ENCODE results near the gene RYR1. TPM values are rescaled to one million over a fixed set of nuclear protein-coding genes. Genes with fewer than 3 reads are reported as not detected.

RYR1 gene
- total and polyA plus RNA-seq, 2 of the 13 experiments (the other 11 are each of a cell fraction or from before 2014, with no cell fraction given) = 0.03 TPM; not detected in 1

GRCh38 chr19:38469151-38469550 is 35.7 kb downstream of the RYR1 start:
- no TSS peak for BruUV-seq (replicated peaks)
- in situ Hi-C loops (cut with HindIII; ENCODE audit: extremely low pct_ligation_motif_present, low pct_unique_long_range_greater_than_20kb) (no loop called here), intact Hi-C loops (cut with micrococcal nuclease; ENCODE audit: unreplicated experiment) (no loop called here)
- Histone ChIP-seq H3K4me2 (ENCODE audit: low read depth, low read length) (no peak overlapping the region), H3K9me3 (ENCODE audit: low read length) (no peaks in the 10 kb centered on the region), H3K79me2 (ENCODE audit: insufficient read depth, low read length) (no peaks in the 10 kb centered on the region), H3K4me1 (ENCODE audit: insufficient read depth, low read length) (no peaks in the 10 kb centered on the region), H3K27ac (ENCODE audit: extremely low read length, insufficient read depth, low read length) (no peak overlapping the region), H3K4me3 (replicated peaks in 1 of 3; ENCODE audit: insufficient read depth in 1 of 3, low read depth in 2 of 3, low read length in 3 of 3) (no peak overlapping the region), H3K27me3 (ENCODE audit: control insufficient read depth in 1 of 2, insufficient read depth in 2 of 2, low read length in 2 of 2) (peaks cover 0 to 13% of the 10 kb centered on the region in 2 experiments; a peak in 2 of 5 replicates), H4K20me1 (ENCODE audit: insufficient read depth, low read length) (no peaks in the 10 kb centered on the region), H2AFZ (ENCODE audit: low read length) (no peak overlapping the region), H3K9ac (ENCODE audit: insufficient read depth, low read depth, low read length) (no peak overlapping the region), H3K36me3 (replicated peaks in 1 of 2; ENCODE audit: control insufficient read depth in 1 of 2, insufficient read depth in 2 of 2, low read length in 2 of 2) (no peaks in the 10 kb centered on the region)
- FAIRE-seq = no peak
- no peak for ATAC-seq
- TF ChIP-seq TBL1XR1 (IDR thresholded peaks at IDR 0.05; ENCODE audit: borderline replicate concordance, low read length, partially characterized antibody) (no peak), ZNF326 (CRISPR knock-in tag; IDR thresholded peaks at IDR 0.05; ENCODE audit: borderline replicate concordance) (no peak), ZNF225 (CRISPR knock-in tag; IDR thresholded peaks at IDR 0.05) (no peak), TEAD3 (CRISPR knock-in tag; optimal IDR thresholded peaks at IDR 0.05; ENCODE audit: borderline replicate concordance) (no peak)
- DNase-seq (ENCODE audit: low spot score) = no peak
- 7% methylated on average over 4 of the region's 5 CpGs for WGBS (ENCODE audit: low lambda C conversion rate)
- CTCF ChIA-PET (ENCODE audit: low intra/inter-chr PET ratio, low total read pairs) = no interaction called here
- POLR2A ChIA-PET = no interaction called here

GRCh38 chr19:38470788-38471480 is 37.4 kb downstream of the RYR1 start:
- POLR2A ChIA-PET = no interaction called here
- H3K4me3 ChIP-seq (replicated peaks in 1 of 3; ENCODE audit: insufficient read depth in 1 of 3, low read depth in 2 of 3, low read length in 3 of 3) = no peak overlapping the region
- no peak overlapping the region for H3K27ac ChIP-seq (ENCODE audit: extremely low read length, insufficient read depth, low read length)
- H3K4me1 ChIP-seq (ENCODE audit: insufficient read depth, low read length) = no peaks in the 10 kb centered on the region
- intact Hi-C loops (cut with micrococcal nuclease; ENCODE audit: unreplicated experiment) (no loop called here), in situ Hi-C loops (cut with HindIII; ENCODE audit: extremely low pct_ligation_motif_present, low pct_unique_long_range_greater_than_20kb) (no loop called here)
- H3K79me2 ChIP-seq (ENCODE audit: insufficient read depth, low read length) = no peaks in the 10 kb centered on the region
- WGBS (ENCODE audit: low lambda C conversion rate) = 28% methylated on average over 12 of the region's 12 CpGs
- H3K9me3 ChIP-seq (ENCODE audit: low read length) = no peaks in the 10 kb centered on the region
- no peaks in the 10 kb centered on the region for H3K36me3 ChIP-seq (replicated peaks in 1 of 2; ENCODE audit: control insufficient read depth in 1 of 2, insufficient read depth in 2 of 2, low read length in 2 of 2)
- no peak for ATAC-seq
- H3K9ac ChIP-seq (ENCODE audit: insufficient read depth, low read depth, low read length) = no peak overlapping the region
- BruUV-seq (replicated peaks) = no TSS peak
- CTCF ChIA-PET (ENCODE audit: low intra/inter-chr PET ratio, low total read pairs) = no interaction called here
- no peak overlapping the region for H3K4me2 ChIP-seq (ENCODE audit: low read depth, low read length)
- H2AFZ ChIP-seq (ENCODE audit: low read length) = no peak overlapping the region
- H3K27me3 ChIP-seq (ENCODE audit: control insufficient read depth in 1 of 2, insufficient read depth in 2 of 2, low read length in 2 of 2) = peaks cover 0 to 7% of the 10 kb centered on the region in 2 experiments; a peak in 2 of 5 replicates
- no peaks in the 10 kb centered on the region for H4K20me1 ChIP-seq (ENCODE audit: insufficient read depth, low read length)
- DNase-seq (ENCODE audit: low spot score) = no peak
- FAIRE-seq = no peak
- TF ChIP-seq PCBP2 (optimal IDR thresholded peaks at IDR 0.05; ENCODE audit: low read depth, low read length, poor library complexity, severe bottlenecking) (no peak), MYNN (CRISPR knock-in tag; IDR thresholded peaks at IDR 0.05; ENCODE audit: low read depth) (no peak), MLXIP (CRISPR knock-in tag; IDR thresholded peaks at IDR 0.05; ENCODE audit: borderline replicate concordance) (no peak), SRSF9 (IDR thresholded peaks at IDR 0.05; ENCODE audit: borderline replicate concordance, insufficient read depth, low read depth, low read length, poor library complexity, severe bottlenecking) (no peak), JDP2 (CRISPR knock-in tag; IDR thresholded peaks at IDR 0.05; ENCODE audit: borderline replicate concordance) (no peak), RNF2 (conservative IDR thresholded peaks at IDR 0.05; ENCODE audit: low read depth) (no peak), DDIT3 (CRISPR knock-in tag; IDR thresholded peaks at IDR 0.05) (no peak), ZNF850 (CRISPR knock-in tag; conservative IDR thresholded peaks at IDR 0.05) (no peak), SP5 (CRISPR knock-in tag; IDR thresholded peaks at IDR 0.05; ENCODE audit: borderline replicate concordance, low read depth) (no peak), ZNF264 (CRISPR knock-in tag; IDR thresholded peaks at IDR 0.05) (no peak), RFX5 (IDR thresholded peaks at IDR 0.05; ENCODE audit: low read depth, low read length) (no peak), BCL6 (CRISPR knock-in tag; IDR thresholded peaks at IDR 0.05) (no peak), KDM1A (CRISPR knock-in tag; IDR thresholded peaks at IDR 0.05) (no peak)
